Activated CD4-positive, alpha-beta T cell treated with anti-CD3 and anti-CD28 coated beads, Interleukin-2, Interleukin-4, amounts not matched to agents 100 ng/mL and 50 ng/mL, durations not matched to agents 16 hours and 8 hours (primary cell): Measurements from ENCODE around the gene RYR3.
"Not testable (repeated sequence)": the region's sequence is repeated elsewhere in the genome, so short reads cannot be mapped to it uniquely, and the experiment has no call there.

Experiments used
- DNase-seq: peaks from one replicate; pipeline ENCODE4 v3.0.0-alpha.2; 2020; ENCODE audit warnings: low spot score

The RYR3 gene

DNA sequence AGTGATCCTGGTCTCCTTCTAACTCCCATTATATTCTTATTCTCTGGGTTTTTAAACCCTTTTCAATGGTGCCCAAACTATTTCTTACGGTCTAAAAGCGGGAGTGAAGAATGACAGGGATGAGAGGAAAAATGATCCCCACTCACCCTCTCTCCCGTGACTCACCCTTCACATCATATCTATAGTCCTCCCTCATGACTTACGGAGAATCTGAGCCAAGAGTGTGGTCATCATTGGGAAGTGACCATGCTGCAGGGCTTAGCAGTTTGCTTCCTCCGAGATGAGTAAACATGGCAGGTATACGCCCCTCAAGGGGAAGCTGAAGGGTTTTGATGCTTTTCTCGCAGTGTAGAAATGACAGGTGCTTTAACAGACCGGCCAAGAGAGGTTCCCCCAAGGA, 274.0 kb downstream of the RYR3 start:
- no peak for DNase-seq

DNA sequence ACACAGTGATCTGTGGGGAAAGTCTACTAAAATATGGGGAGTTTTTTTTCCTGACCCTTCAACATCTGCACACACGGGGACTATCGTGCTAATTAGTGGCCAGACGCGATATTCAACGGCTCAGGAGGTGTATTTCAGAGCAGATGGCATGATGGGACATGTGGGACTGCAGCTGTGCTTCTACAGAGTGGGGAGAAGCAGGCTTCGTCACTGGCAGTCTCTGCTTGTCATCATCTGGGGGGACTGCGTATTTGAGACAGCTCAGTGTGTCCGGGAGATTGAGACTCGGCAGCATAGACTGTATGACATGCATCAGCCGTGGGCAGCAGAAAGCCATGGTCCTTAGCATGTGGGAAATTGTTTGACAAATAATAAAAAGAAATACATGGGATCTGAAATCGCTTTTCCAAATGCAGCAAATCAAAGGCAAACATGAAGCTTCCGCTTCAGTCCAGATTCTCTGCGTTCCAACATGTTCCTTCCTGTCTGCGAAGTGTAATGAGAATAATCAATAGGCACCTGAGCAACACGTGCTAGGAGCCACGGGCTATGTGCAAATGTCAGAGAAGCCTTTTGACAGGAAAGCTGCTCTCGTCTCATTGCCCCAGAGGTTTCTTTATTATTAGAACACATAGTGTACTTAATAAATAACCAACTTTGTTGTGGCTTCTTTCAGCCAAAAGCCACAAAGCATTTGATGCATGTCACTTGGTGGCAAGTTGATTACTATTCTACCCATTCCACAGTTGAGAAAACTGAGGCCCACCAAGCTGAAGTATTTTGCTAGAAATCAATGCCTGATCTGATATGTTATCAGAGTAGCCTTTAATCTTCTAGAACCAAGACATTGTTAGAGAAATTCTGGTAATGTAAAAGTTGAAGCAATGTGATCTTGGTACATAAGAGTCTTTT, 276.3 kb downstream of the RYR3 start:
- no peak for DNase-seq

DNA sequence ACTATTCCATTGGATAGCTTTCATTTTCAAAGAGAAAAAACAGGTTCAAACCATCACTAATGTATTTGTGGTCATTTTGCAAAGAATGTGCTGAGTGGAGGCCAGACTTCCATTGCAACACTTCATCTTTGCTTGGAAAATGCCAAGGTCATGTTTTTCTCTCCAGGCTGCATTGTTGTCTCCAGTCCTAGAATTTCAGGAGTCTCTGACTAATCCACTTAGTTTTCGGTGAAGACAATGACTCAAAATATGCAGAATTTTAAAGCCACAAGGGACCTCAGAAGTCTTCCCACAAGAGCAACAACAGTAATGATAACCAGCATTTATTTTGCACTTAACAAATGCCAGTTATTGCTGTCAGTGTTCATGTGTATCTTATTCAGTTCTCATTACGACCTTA, 277.0 kb downstream of the RYR3 start:
- no peak for DNase-seq

- DNase-seq: no peak
Observed at GRCh38 chr15:33592864-33593263, 282.1 kb downstream of the RYR3 start.

DNA sequence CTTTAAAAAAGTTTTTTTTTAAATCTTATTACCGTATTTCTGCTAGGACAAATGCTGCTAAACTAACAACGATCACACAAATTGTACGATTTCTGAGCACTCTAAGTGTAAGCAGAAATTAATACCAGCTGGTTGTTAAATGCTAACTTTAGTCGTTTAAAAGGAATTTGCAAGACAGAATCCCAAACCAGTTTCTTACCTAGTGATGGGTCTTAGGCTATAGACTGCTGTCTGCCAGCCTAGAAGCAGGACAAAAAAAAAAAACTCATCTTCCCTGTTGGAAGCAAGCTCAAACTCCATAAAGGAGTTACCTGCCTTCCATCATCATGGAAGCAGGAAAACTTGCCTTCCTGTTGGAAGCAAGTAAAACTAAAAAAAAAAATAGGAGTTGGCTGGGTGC, 287.6 kb downstream of the RYR3 start:
- DNase-seq: not testable (repeated sequence)

DNA sequence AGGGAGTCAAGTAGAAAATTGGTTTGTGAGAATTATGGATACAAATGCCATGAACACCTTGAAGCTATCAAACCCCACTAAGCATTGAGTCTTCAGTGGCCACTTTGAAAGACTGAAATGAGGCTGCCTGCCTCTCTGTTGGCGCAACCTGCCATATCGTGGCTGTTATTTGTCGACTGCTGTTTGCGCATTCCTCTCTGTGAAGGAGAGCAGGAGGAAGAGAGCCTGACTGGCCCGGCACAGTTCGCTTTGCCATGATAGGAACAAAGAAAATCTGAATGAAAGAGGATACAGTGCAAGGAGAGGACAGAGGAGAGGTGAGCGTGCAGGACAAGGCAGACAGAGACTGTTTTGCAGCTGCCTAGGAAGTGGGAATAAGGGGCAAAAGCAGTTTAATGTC, 289.4 kb downstream of the RYR3 start:
- no peak for DNase-seq

DNA sequence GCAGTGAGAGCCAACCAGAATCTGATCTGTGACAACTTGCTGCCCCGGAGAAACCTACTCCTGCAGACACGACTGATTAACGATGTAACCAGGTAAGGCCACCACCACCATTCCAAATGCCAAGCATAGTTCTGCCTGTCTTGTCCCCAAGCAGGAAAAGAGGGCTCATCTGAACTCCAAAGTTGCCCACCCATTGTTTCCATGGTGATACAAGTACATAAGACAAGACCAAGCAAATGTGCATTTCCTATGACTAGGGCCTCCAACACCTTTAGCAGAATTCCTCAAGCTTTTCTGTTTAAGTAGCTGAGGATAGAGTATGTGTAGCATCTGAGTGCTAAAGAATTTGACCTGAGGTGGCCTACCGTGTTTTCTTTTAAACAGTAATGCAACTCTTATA, 290.7 kb downstream of the RYR3 start:
- DNase-seq: no peak

GRCh38 chr15:33608714-33609113, 297.9 kb downstream of the RYR3 start:
- DNase-seq: no peak

DNA sequence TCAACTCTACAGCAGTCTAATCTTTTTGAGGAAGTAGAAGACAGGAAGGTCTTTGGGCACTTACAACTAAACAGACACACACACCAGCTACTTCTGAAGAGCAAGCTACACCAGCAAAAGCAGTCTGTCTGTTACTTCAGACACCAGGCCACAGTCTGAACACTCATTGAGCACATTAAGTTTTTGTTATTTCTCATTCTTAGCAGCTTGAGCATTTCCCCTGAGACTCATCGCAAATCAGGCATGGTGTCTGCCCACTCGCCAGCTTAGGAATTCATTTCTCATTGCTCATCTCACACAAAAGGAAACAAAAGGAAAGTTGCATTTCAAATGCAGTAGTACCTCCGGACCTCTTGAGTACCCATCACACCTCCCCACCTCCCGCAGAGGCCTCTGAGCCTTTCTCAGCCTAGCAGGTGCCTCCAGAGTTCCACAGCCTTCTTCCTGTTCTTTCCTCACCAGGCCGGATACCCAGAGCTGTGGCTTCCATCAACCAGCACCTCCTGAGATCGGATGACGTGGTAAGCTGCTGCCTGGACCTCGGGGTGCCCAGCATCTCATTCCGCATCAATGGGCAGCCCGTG, 302.0 kb downstream of the RYR3 start:
- DNase-seq: no peak

GRCh38 chr15:33616475-33616874, 305.7 kb downstream of the RYR3 start:
- DNase-seq: no peak

- DNase-seq: no peak
Observed at GRCh38 chr15:33618350-33618749, 307.6 kb downstream of the RYR3 start.

GRCh38 chr15:33621141-33621540, 310.4 kb downstream of the RYR3 start:
- DNase-seq: no peak

DNA sequence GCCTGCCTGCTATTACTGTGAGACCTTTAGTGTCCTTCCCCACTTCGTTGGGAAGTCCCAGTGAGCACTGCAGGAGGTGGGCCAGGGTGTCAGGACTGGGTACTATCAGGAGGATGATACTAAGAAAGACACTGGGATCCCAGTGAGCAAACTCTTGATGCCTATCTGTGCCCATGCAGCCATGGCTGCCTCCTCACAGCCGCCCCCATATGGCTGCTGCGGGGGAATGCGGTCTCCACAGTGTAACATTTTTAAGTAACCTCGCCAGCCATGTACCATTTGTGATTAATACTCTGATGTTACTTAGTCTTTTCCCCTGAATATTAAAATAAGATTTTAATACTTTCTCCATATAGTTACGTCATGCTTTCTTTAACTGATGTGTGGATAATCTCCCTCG, 312.2 kb downstream of the RYR3 start:
- DNase-seq: no peak

- no peak for DNase-seq
Observed at GRCh38 chr15:33624439-33624838, 313.7 kb downstream of the RYR3 start.

DNA sequence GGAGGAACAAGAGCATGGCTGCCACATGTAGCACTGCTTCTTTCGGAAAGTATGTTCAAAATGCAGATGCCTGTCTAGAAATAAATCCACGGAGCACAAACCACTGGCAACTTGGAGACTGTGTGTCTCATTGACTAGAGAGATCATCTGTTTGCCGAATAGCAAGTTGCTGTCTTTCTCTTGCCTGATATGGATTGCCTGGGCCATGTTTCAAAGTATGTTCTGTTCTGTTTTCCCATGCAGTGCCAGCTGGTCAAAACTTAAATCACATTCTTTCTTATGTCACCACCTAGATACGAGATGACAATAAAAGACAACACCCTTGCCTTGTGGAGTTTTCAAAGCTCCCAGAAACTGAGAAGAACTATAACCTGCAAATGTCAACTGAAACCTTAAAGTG, 318.9 kb downstream of the RYR3 start:
- no peak for DNase-seq

- DNase-seq: no peak
Observed at GRCh38 chr15:33636234-33636633, 325.5 kb downstream of the RYR3 start.

DNA sequence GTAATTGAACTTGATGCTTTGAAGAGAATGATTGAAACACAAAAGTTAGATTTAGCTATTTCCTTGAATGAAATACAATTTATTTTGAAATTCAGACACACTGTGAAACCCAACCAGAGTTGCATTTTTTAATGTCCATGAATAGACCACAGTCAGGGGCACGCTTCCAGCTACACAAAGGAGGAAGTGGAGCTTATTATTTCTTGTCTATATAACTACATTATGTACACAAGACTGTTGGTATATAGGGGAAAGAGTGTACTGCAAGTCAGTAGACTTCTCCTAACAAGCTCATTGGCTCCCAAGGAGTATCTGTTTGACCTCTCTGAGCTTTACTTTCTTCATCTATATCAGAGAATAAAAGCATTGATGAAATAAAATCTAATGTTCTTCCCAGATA, 326.2 kb downstream of the RYR3 start:
- DNase-seq: no peak

DNA sequence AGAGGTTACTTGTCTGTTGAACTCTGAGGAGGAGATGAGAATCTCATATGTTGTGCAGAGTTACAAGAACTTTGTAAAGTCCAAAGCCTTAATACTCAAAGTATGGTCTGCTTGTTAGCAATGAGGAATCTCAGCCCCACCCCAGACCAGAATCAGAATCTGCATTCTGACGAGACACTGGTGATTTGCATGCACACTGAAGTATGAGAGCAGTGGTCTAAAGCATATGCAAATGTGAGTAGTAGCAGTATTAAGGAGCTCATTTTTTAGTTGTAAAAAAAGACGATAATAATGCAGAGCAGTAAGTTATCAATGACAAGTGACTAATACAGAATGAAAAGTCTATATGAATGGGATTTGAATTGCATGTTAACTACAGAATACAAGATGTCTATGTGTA, 327.7 kb downstream of the RYR3 start:
- no peak for DNase-seq

DNA sequence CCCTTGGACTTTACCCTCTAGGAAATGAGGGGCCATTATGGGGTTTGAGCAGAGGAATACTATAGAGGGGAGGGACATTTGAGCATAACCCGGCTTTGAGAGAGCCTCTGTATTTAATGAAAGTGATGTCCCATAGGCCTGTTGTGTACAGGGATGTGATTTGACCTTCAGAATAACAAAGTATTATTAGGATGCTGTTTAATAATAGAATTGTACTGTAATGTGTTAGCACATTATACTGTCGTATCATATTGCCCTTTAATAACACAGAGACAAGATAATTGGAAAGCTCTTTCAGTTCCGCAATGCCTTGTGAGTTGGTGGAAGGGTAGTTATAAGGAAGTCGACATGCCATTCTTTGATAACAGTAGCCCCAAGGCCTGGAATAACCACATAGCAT, 328.3 kb downstream of the RYR3 start:
- DNase-seq: no peak

DNA sequence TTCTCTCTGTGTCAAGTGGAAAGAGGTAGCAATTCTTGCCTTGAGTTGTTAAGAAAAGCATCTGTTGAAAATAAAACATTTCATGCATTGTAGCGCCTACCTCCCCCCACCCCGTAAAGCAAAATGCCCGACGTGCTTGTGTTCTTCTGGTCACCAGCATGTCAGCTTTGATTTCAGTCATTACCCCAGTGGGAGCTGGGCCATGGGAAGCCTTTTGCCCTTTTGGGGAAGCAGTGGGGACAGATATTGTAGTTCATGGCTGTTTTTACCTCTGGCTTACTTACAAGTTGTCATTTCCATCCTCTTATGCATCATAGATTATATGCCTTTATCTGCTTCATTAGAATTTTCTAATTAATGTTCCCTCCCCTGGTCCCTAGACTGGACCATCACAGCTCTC, 328.7 kb downstream of the RYR3 start:
- DNase-seq: no peak

DNA sequence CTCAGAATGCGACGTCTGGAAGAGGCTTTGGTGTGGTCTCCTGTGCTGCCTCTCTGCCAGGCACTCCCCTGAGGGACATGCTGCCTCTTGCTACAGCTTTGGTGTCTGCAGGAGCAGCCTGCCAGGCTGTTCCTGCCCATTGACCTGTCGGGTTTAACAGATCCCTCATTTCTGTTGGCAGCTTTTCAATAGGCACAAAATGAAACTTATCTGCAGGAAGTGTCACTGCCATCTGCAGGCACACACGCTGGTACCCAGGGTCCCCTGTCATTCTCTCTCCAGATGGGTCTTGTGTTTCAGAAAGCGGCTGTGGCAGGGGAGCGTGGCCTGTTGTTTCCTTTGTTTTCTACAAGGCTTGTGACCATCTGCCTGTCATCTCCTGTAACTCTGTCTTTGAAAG, 329.2 kb downstream of the RYR3 start:
- DNase-seq: no peak

DNA sequence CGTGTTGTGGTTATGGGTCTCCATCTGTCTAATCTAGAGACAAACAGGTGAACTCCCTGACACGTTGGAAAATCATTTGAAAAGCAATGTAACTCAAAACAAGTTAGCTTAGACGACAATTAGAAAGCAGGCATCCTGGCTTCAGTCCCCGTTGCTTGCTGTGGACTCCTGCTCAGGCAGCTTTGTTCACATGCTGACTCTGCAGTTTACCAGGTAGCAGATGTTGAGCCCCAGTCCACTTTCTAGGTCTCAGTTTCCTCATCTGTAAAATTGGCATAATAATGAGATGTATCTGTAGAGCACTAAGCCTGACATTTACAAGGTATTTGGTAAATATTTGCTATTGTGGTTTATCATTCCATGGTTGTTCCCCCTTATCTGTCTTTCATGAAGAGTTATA, 330.3 kb downstream of the RYR3 start:
- DNase-seq: no peak

DNA sequence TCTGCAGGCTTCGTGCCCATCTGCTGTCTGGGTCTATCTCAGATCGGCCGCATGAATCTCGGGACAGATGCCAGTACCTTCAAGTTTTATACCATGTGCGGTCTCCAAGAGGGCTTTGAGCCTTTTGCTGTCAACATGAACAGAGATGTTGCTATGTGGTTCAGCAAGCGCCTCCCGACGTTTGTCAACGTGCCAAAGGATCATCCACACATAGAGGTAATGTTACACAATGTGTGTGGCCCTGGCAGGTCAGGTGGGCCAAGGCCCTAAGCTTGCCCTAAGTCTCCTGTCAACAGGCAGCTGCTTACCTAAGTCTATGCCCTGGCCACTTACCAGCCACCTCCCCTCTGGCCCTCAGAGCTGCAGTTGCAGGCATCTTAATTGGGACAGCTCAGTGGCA, 333.5 kb downstream of the RYR3 start:
- no peak for DNase-seq

DNA sequence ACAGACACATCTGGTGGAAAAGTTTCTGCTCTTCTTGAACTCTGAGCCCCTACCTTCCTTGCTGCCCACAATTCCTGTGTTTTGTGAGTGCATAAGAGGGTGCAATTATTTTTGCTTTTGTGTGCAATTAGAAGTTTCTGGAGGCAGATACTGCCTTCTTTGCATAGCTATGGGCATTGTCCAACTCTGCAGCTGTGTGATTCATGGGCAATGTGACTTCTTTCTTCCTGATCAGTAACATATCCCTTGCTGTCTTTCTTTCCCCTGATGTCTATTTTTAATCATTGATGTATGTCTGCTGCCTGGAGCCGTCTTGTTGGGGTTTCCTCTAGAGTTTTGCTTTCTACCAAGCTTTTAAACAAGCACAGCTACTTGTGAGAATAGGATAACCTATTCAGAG, 336.0 kb downstream of the RYR3 start:
- DNase-seq: no peak
